MG63 (cell line): ENCODE measurements around the gene UVRAG. TPM values are rescaled to one million over a fixed set of nuclear protein-coding genes. Genes with fewer than 3 reads are reported as not detected.
"Not testable (repeated sequence)": the region's sequence is repeated elsewhere in the genome, so short reads cannot be mapped to it uniquely, and the experiment has no call there.

Experiments used
- DNase-seq: peaks from one replicate; pipeline ENCODE4 v3.0.0-alpha.2; 2020
- H3K27me3 ChIP-seq: fragments of 250-450 bp; sonication (Bioruptor Pico); 2 replicates; pipeline ENCODE4 v1.5.1; 2020; ENCODE audit warnings: mild to moderate bottlenecking, moderate library complexity
- H3K36me3 ChIP-seq: fragments of 250-450 bp; sonication (Bioruptor Pico); 2 replicates; pipeline ENCODE4 v1.5.1; 2020; ENCODE audit warnings: mild to moderate bottlenecking, moderate library complexity
- H3K4me3 ChIP-seq: fragments of 250-450 bp; sonication (Bioruptor Pico); 2 replicates; pipeline ENCODE4 v1.5.1; 2020; ENCODE audit warnings: mild to moderate bottlenecking, moderate library complexity
- H3K9me3 ChIP-seq: fragments of 250-450 bp; sonication (Bioruptor Pico); 2 replicates; pipeline ENCODE4 v1.5.1; 2020; ENCODE audit warnings: mild to moderate bottlenecking, moderate library complexity
- total RNA-seq: library from RNA; depleted of rRNA; stranded (reverse); fragments of >200 nt; shearing (Covaris generic); gene quantifications from 2 replicates; pipeline ENCODE4 v1.2.3, GENCODE V29; 2014; ENCODE audit warnings: low replicate concordance

UVRAG gene
- total RNA-seq, 1 experiment from 2014 or later, result 6.9 TPM

- DNase-seq, result no peak
These were observed 95.6 kb downstream of the UVRAG start for GRCh38 chr11:75910426-75911145.

GRCh38 chr11:75911459-75911858 is 96.4 kb downstream of the UVRAG start:
- Histone ChIP-seq H3K4me3 (no peak overlapping the region), H3K36me3 (no peaks in the 10 kb centered on the region), H3K9me3 (no peaks in the 10 kb centered on the region), H3K27me3 (no peaks in the 10 kb centered on the region)
- DNase-seq, result no peak

More at GRCh38 chr11:75910426-75911145, 95.6 kb downstream of the UVRAG start:
- H3K4me3 ChIP-seq, result no peak overlapping the region
- no peaks in the 10 kb centered on the region for H3K27me3 ChIP-seq
- H3K9me3 ChIP-seq, result no peaks in the 10 kb centered on the region
- H3K36me3 ChIP-seq, result no peaks in the 10 kb centered on the region

- DNase-seq, result no peak
- Histone ChIP-seq H3K4me3 (no peak overlapping the region), H3K36me3 (no peaks in the 10 kb centered on the region), H3K9me3 (no peaks in the 10 kb centered on the region; the same call in 1 of the 2 replicates), H3K27me3 (no peaks in the 10 kb centered on the region)
These were observed 99.0 kb downstream of the UVRAG start for GRCh38 chr11:75913984-75914383.

- Histone ChIP-seq H3K27me3 (no peaks in the 10 kb centered on the region), H3K36me3 (no peaks in the 10 kb centered on the region), H3K4me3 (no peak overlapping the region), H3K9me3 (no peaks in the 10 kb centered on the region; the same call in 1 of the 2 replicates)
- no peak for DNase-seq
These were observed 101.9 kb downstream of the UVRAG start for GRCh38 chr11:75916882-75917281.

GRCh38 chr11:75918331-75918730 is 103.3 kb downstream of the UVRAG start:
- Histone ChIP-seq H3K27me3 (no peaks in the 10 kb centered on the region), H3K4me3 (no peak overlapping the region), H3K9me3 (no peaks in the 10 kb centered on the region; the same call in 1 of the 2 replicates), H3K36me3 (no peaks in the 10 kb centered on the region)
- no peak for DNase-seq

- no peak for DNase-seq
- Histone ChIP-seq H3K4me3 (no peak overlapping the region), H3K27me3 (no peaks in the 10 kb centered on the region)
These were observed 104.5 kb downstream of the UVRAG start for GRCh38 chr11:75919525-75919924.

GRCh38 chr11:75920848-75921247 is 105.8 kb downstream of the UVRAG start:
- no peak for DNase-seq
- H3K36me3 ChIP-seq, result no peaks in the 10 kb centered on the region

More at GRCh38 chr11:75919525-75919924, 104.5 kb downstream of the UVRAG start:
- Histone ChIP-seq H3K9me3 (no peaks in the 10 kb centered on the region; the same call in 1 of the 2 replicates), H3K36me3 (no peaks in the 10 kb centered on the region)

GRCh38 chr11:75921808-75922207 is 106.8 kb downstream of the UVRAG start:
- H3K9me3 ChIP-seq, result no peaks in the 10 kb centered on the region; the same call in 1 of the 2 replicates
- no peak for DNase-seq
- no peaks in the 10 kb centered on the region for H3K36me3 ChIP-seq

More at GRCh38 chr11:75920848-75921247, 105.8 kb downstream of the UVRAG start:
- Histone ChIP-seq H3K27me3 (no peaks in the 10 kb centered on the region), H3K4me3 (no peak overlapping the region), H3K9me3 (no peaks in the 10 kb centered on the region; the same call in 1 of the 2 replicates)

GRCh38 chr11:75924966-75925784 is 110.2 kb downstream of the UVRAG start:
- DNase-seq, result peak; percentile 44
- Histone ChIP-seq H3K36me3 (no peaks in the 10 kb centered on the region), H3K9me3 (no peaks in the 10 kb centered on the region), H3K27me3 (no peaks in the 10 kb centered on the region), H3K4me3 (no peak overlapping the region)

More at GRCh38 chr11:75921808-75922207, 106.8 kb downstream of the UVRAG start:
- H3K4me3 ChIP-seq, result no peak overlapping the region
- no peaks in the 10 kb centered on the region for H3K27me3 ChIP-seq

GRCh38 chr11:75925785-75926164 is 110.8 kb downstream of the UVRAG start:
- Histone ChIP-seq H3K9me3 (no peaks in the 10 kb centered on the region), H3K36me3 (no peaks in the 10 kb centered on the region), H3K27me3 (no peaks in the 10 kb centered on the region), H3K4me3 (no peak overlapping the region)
- DNase-seq, result no peak

GRCh38 chr11:75929706-75930105 is 114.7 kb downstream of the UVRAG start:
- H3K27me3 ChIP-seq, result no peaks in the 10 kb centered on the region
- H3K9me3 ChIP-seq, result no peaks in the 10 kb centered on the region
- DNase-seq, result no peak
- H3K36me3 ChIP-seq, result no peaks in the 10 kb centered on the region; the same call in 1 of the 2 replicates
- H3K4me3 ChIP-seq, result no peak overlapping the region

GRCh38 chr11:75930534-75930933 is 115.5 kb downstream of the UVRAG start:
- Histone ChIP-seq H3K9me3 (no peaks in the 10 kb centered on the region), H3K36me3 (no peaks in the 10 kb centered on the region; the same call in 1 of the 2 replicates), H3K4me3 (no peak overlapping the region), H3K27me3 (no peaks in the 10 kb centered on the region)
- no peak for DNase-seq

- Histone ChIP-seq H3K9me3 (no peaks in the 10 kb centered on the region), H3K27me3 (no peaks in the 10 kb centered on the region), H3K36me3 (no peaks in the 10 kb centered on the region; the same call in 1 of the 2 replicates), H3K4me3 (no peak overlapping the region)
- no peak for DNase-seq
These were observed 116.1 kb downstream of the UVRAG start for GRCh38 chr11:75931124-75931523.

GRCh38 chr11:75933736-75934135 is 118.7 kb downstream of the UVRAG start:
- DNase-seq, H3K27me3 ChIP-seq, H3K9me3 ChIP-seq, H3K4me3 ChIP-seq, H3K36me3 ChIP-seq: not testable (repeated sequence)

- H3K36me3 ChIP-seq, result no peaks in the 10 kb centered on the region; the same call in 1 of the 2 replicates
- H3K27me3 ChIP-seq, result no peaks in the 10 kb centered on the region
- no peaks in the 10 kb centered on the region for H3K9me3 ChIP-seq
- DNase-seq, result no peak
- H3K4me3 ChIP-seq, result no peak overlapping the region
These were observed 119.8 kb downstream of the UVRAG start for GRCh38 chr11:75934851-75935250.

GRCh38 chr11:75938543-75938942 is 123.5 kb downstream of the UVRAG start:
- no peaks in the 10 kb centered on the region for H3K9me3 ChIP-seq
- H3K27me3 ChIP-seq, result no peaks in the 10 kb centered on the region
- H3K4me3 ChIP-seq, result no peak overlapping the region
- no peaks in the 10 kb centered on the region for H3K36me3 ChIP-seq
- DNase-seq, result no peak

- DNase-seq, result no peak
- no peaks in the 10 kb centered on the region for H3K36me3 ChIP-seq
These were observed 124.5 kb downstream of the UVRAG start for GRCh38 chr11:75939516-75939915.

More at GRCh38 chr11:75939516-75939915, 124.5 kb downstream of the UVRAG start:
- H3K4me3 ChIP-seq, result no peak overlapping the region
- H3K27me3 ChIP-seq, result no peaks in the 10 kb centered on the region
- H3K9me3 ChIP-seq, result no peaks in the 10 kb centered on the region
